Right lobe of liver (tissue), 4 donors: ENCODE measurements around the gene PELI2.

Experiments
- CTCF ChIP-seq, 4 donors: fragments of 200-600 bp in 3 of 4; fragments of 450-650 bp in 1 of 4; IDR thresholded peaks; one replicate each; pipeline versions ENCODE4 v1.5.1 to v1.8.0; 2016 to 2022; ENCODE audit warnings: antibody characterized with exemption in 4 of 4, mild to moderate bottlenecking in 2 of 4
- POLR2A ChIP-seq: fragments of 450-650 bp; IDR thresholded peaks from one replicate; pipeline ENCODE4 v1.6.1; 2017; ENCODE audit warnings: antibody characterized with exemption, mild to moderate bottlenecking
- donor health status: DM: no; HTN: no; CAD: no.
- donor health status: DM: no; HTN: no; CAD: no.
- donor health status: DM: no; HTN: yes; CAD: no.

GRCh38 chr14:56081139-56081538, 37.1 kb upstream of the PELI2 start:
- no peak for TF ChIP-seq CTCF (IDR thresholded peaks at IDR 0.05)
- no peak for TF ChIP-seq POLR2A
